ENCODE data around the gene LAPTM4A.
"Not testable (repeated sequence)": the region's sequence is repeated elsewhere in the genome, so short reads cannot be mapped to it uniquely, and the experiment has no call there.

LAPTM4A gene

DNA sequence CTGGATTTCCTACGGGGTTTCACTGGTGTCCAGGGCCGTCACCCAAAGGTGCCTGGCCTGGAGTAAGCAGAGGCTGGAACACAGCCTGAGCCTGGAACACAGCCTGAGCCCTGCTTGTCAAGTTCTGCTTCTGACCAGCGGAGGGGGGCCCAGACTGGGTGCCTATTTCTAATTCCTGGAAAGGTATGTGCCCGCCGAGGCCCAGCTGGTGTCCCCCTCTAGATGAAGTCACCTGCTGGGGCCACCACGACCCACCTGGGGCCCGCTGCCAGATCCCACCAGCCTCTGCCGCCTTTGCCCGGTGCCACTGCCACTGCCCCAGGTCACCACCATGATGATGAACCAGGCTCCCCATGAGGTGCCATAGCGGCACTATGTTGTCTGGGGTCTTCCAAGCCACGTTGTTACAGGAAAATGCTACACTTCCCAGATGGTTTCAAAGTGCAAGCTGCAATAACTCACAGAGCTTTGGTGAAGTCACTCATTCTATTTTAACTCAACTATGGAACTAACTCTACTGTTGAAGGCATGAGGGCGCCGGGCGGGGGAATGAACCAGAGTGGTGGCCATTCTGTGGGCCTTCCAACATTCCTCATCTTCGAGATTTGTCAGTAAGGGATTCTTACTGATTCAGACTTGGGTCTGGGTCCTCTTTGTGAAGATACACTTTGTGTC, 40.9 kb upstream of the LAPTM4A start:
- no peaks in the 10 kb centered on the region for H3K9me3 ChIP-seq (ENCODE audit: control insufficient read depth in 5 of 5, low read length in 5 of 5)
- H3K4me3 ChIP-seq (ENCODE audit: low read depth in 1 of 5, low read length in 5 of 5) = peak overlapping the region in 1 of 5 donors; percentile 4
- H3K4me1 ChIP-seq (ENCODE audit: control insufficient read depth in 5 of 5, insufficient read depth in 5 of 5, low read length in 5 of 5) = peaks cover 11 to 27% (median 19%) of the 10 kb centered on the region in 5 donors
- peaks cover 0 to 7% (median 0%) of the 10 kb centered on the region in 5 donors for H3K27me3 ChIP-seq (ENCODE audit: control insufficient read depth in 5 of 5, insufficient read depth in 4 of 5, low read length in 5 of 5)
- H3K36me3 ChIP-seq (ENCODE audit: control insufficient read depth in 5 of 5, insufficient read depth in 5 of 5, low read length in 5 of 5) = no peaks in the 10 kb centered on the region
- peak overlapping the region; percentile 79 for H3K27ac ChIP-seq (ENCODE audit: low read depth, low read length)
- no peak overlapping the region for H3K9ac ChIP-seq (ENCODE audit: low read length in 5 of 5)

DNA sequence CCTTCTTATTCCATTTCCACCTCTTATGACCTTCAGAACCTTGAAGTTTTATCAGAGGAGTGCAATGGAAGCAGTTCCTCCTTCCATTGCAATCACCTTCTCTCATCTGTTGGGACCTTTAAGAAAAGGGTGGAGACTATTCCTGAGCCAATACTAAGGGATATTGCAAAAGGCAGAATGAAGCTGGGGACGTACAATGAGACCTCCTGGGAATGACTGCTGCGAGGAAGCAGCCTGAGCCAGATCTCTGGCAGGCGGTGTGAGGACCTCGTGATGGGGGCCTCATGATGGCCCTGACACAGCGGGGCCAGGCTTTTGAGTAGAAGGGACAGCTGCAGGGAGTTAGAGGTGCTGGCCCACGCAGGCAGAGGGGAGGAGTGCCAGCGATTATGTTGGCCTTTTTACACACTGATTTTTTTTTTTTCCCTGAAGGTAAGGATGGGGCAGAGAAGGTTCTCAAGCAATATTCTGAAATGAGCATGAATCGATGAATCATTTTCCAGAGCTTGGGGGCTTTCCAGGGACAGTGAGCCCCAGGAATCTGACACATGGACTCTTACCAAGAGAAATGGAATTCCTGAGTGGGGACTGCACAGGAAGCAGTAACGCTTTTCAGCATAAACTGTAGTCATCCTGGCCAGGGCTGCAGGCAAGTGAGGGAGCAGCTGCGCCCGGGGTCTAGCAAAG, 40.0 kb upstream of the LAPTM4A start:
- Histone ChIP-seq H3K9me3 (ENCODE audit: control insufficient read depth in 5 of 5, low read length in 5 of 5) (no peaks in the 10 kb centered on the region), H3K27ac (ENCODE audit: low read depth, low read length) (peak overlapping the region; percentile 79), H3K27me3 (ENCODE audit: control insufficient read depth in 5 of 5, insufficient read depth in 4 of 5, low read length in 5 of 5) (peaks cover 0 to 7% (median 0%) of the 10 kb centered on the region in 5 donors), H3K4me3 (ENCODE audit: low read depth in 1 of 5, low read length in 5 of 5) (peak overlapping the region in 2 of 5 donors; percentile 2 to 19), H3K9ac (ENCODE audit: low read length in 5 of 5) (peak overlapping the region in 1 of 5 donors; percentile 12), H3K36me3 (ENCODE audit: control insufficient read depth in 5 of 5, insufficient read depth in 5 of 5, low read length in 5 of 5) (no peaks in the 10 kb centered on the region), H3K4me1 (ENCODE audit: control insufficient read depth in 5 of 5, insufficient read depth in 5 of 5, low read length in 5 of 5) (peaks cover 11 to 27% (median 19%) of the 10 kb centered on the region in 5 donors)

DNA sequence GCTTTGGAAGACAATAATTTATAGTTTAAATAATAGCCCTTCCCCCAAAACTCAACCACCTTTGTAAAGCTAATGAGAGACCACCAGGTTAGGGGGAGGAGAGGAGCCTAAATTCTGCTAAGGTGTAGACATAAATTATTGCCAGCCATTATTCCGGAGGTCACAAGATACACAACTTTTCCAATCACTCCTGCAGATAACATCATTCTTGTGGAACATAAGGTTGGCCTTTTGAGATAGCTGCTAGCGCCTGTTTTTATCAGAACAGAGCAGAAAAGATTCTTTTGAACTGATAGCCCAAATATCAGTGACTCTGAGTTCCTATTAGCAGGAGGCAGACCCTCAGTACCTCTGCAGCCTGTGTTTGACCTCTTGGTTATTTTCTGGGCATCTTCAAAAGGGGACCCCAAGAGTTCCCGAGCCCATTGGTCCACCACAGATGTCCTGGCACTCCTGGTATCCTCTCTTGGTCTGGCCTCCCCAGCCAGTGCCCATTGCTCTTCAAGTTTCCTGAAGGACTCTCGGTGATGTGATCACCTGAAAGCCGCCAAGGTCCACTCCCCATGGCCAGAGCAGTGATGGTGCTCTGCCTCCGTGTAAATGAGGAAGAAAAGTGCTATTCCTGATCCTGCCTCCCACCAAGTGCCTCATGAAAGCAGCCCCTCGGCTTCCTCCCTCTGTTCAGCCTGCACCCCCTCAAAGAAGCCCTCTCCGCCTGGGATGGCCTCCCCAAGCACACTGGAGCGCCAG, 38.5 kb upstream of the LAPTM4A start:
- Histone ChIP-seq H3K4me3 (ENCODE audit: low read depth in 1 of 5, low read length in 5 of 5) (no peak overlapping the region), H3K36me3 (ENCODE audit: control insufficient read depth in 5 of 5, insufficient read depth in 5 of 5, low read length in 5 of 5) (no peaks in the 10 kb centered on the region), H3K27me3 (ENCODE audit: control insufficient read depth in 5 of 5, insufficient read depth in 4 of 5, low read length in 5 of 5) (peaks cover 0 to 7% (median 0%) of the 10 kb centered on the region in 5 donors), H3K4me1 (ENCODE audit: control insufficient read depth in 5 of 5, insufficient read depth in 5 of 5, low read length in 5 of 5) (peaks cover 11 to 27% (median 19%) of the 10 kb centered on the region in 5 donors), H3K9ac (ENCODE audit: low read length in 5 of 5) (no peak overlapping the region), H3K27ac (ENCODE audit: low read depth, low read length) (no peak overlapping the region), H3K9me3 (ENCODE audit: control insufficient read depth in 5 of 5, low read length in 5 of 5) (no peaks in the 10 kb centered on the region)

DNA sequence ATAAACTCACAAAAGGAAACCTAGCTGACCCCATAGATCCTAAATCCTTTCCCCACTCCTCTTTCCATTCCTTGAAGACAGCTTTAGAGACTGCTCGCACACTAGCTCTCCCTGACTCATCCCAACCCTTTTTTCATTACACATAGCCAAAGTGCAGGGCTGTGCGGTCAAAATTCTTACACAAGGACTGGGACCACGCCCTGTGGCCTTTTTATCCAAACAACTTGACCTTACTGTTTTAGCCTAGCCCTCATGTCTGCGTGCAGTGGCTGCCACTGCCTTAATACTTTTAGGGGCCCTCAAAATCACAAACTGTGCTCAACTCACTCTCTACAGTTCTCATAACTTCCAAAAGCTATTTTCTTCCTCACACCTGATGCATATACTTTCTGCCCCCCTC, 34.5 kb upstream of the LAPTM4A start:
- H3K4me3 ChIP-seq (ENCODE audit: low read depth in 1 of 5, low read length in 5 of 5); H3K9ac ChIP-seq (ENCODE audit: low read length in 5 of 5); H3K9me3 ChIP-seq (ENCODE audit: control insufficient read depth in 5 of 5, low read length in 5 of 5); H3K36me3 ChIP-seq (ENCODE audit: control insufficient read depth in 5 of 5, insufficient read depth in 5 of 5, low read length in 5 of 5); H3K4me1 ChIP-seq (ENCODE audit: control insufficient read depth in 5 of 5, insufficient read depth in 5 of 5, low read length in 5 of 5); H3K27ac ChIP-seq (ENCODE audit: low read depth, low read length); H3K27me3 ChIP-seq (ENCODE audit: control insufficient read depth in 5 of 5, insufficient read depth in 4 of 5, low read length in 5 of 5): not testable (repeated sequence)

DNA sequence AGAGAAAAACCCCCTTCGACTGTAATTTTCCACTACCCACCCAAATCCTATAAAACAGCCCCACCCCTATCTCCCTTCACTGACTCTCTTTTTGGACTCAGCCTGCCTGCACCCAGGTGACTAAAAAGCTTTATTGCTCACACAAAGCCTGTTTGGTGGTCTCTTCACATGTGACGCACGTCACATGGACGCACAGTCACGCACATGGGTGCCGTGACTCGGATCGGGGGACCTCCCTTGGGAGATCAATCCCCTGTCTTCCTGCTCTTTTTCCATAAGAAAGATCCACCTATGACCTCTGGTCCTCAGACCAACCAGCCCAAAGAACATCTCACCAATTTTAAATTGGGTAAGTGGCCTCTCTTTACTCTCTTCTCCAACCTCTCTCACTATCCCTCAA, 31.4 kb upstream of the LAPTM4A start:
- not testable (repeated sequence) for H3K27me3 ChIP-seq (ENCODE audit: control insufficient read depth in 5 of 5, insufficient read depth in 4 of 5, low read length in 5 of 5); H3K9ac ChIP-seq (ENCODE audit: low read length in 5 of 5); H3K27ac ChIP-seq (ENCODE audit: low read depth, low read length); H3K9me3 ChIP-seq (ENCODE audit: control insufficient read depth in 5 of 5, low read length in 5 of 5); H3K4me1 ChIP-seq (ENCODE audit: control insufficient read depth in 5 of 5, insufficient read depth in 5 of 5, low read length in 5 of 5); H3K36me3 ChIP-seq (ENCODE audit: control insufficient read depth in 5 of 5, insufficient read depth in 5 of 5, low read length in 5 of 5); H3K4me3 ChIP-seq (ENCODE audit: low read depth in 1 of 5, low read length in 5 of 5)

DNA sequence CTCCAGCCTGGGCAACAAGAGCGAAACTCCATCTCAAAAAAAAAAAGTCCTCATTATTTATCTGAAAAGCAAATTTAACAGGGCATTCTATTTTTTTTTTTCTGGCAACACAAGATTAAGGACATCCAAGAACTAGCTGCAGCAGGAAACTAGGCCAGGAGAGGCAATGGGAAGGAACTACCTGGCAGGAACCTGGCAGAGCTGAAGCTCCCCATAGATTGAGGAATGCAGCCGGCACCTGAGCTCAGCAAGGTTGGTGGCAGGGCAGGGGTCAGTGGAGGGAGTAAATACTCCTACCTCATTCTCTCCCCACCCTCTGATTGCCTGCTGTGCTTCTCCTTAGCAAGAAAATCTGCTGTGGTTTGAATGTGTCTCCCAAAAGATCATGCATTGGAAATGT, 30.4 kb upstream of the LAPTM4A start:
- peaks cover 0 to 6% (median 0%) of the 10 kb centered on the region in 5 donors for H3K4me1 ChIP-seq (ENCODE audit: control insufficient read depth in 5 of 5, insufficient read depth in 5 of 5, low read length in 5 of 5)
- H3K4me3 ChIP-seq (ENCODE audit: low read depth in 1 of 5, low read length in 5 of 5) = no peak overlapping the region
- no peak overlapping the region for H3K9ac ChIP-seq (ENCODE audit: low read length in 5 of 5)
- no peaks in the 10 kb centered on the region for H3K27me3 ChIP-seq (ENCODE audit: control insufficient read depth in 5 of 5, insufficient read depth in 4 of 5, low read length in 5 of 5)
- peaks cover 0 to 5% (median 0%) of the 10 kb centered on the region in 5 donors for H3K9me3 ChIP-seq (ENCODE audit: control insufficient read depth in 5 of 5, low read length in 5 of 5)
- H3K36me3 ChIP-seq (ENCODE audit: control insufficient read depth in 5 of 5, insufficient read depth in 5 of 5, low read length in 5 of 5) = no peaks in the 10 kb centered on the region
- H3K27ac ChIP-seq (ENCODE audit: low read depth, low read length) = no peak overlapping the region

DNA sequence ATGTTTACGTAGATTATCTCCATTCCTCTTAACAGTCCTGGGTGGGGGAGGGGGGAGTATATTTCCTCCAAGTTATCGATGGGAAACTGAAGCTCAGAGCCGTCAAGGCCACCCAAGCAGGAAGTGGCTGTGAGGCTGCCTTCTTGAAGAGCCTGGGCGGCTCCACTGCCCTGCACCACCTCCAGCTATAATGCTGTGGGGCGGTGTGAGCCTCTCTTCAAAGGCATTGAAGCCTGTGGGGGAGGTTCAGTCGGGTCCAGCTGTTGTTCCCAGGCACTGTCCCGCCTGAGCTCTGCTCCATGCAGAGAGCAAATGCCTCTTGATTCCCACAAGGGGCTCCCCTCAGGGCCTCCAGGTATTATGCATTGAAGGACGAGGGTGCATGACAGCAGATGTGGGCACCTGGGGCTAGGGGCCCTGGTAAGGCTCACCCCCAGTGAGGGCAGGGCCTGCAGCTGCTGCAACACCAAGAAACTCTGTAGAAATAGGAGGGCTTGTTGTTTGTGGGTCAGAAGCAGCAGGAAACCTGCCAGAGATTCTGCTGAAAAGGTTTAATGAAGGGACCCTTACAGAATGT, 29.5 kb upstream of the LAPTM4A start:
- Histone ChIP-seq H3K27me3 (ENCODE audit: control insufficient read depth in 5 of 5, insufficient read depth in 4 of 5, low read length in 5 of 5) (no peaks in the 10 kb centered on the region), H3K9ac (ENCODE audit: low read length in 5 of 5) (no peak overlapping the region), H3K27ac (ENCODE audit: low read depth, low read length) (no peak overlapping the region), H3K4me1 (ENCODE audit: control insufficient read depth in 5 of 5, insufficient read depth in 5 of 5, low read length in 5 of 5) (peaks cover 0 to 6% (median 0%) of the 10 kb centered on the region in 5 donors), H3K36me3 (ENCODE audit: control insufficient read depth in 5 of 5, insufficient read depth in 5 of 5, low read length in 5 of 5) (no peaks in the 10 kb centered on the region), H3K9me3 (ENCODE audit: control insufficient read depth in 5 of 5, low read length in 5 of 5) (peaks cover 0 to 5% (median 0%) of the 10 kb centered on the region in 5 donors), H3K4me3 (ENCODE audit: low read depth in 1 of 5, low read length in 5 of 5) (no peak overlapping the region)

DNA sequence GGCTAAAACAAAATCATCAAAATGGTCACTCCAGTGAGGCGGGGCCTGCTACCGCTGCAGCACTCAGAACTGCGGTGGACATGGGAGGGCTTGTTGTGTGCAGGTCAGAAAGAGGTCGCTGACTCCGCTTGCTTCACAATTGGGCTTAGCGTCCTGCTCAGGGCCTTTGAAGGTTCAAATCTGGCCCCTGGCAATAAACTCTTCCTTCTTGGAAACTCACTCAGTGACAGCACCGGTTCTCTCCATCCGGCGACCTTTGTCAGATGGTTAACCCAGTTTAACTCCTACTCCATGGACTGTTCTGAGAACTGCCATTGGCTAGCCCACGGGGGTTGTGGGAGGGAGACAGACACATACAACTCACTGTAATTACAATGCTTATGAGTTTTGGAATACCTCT, 29.0 kb upstream of the LAPTM4A start:
- no peaks in the 10 kb centered on the region for H3K27me3 ChIP-seq (ENCODE audit: control insufficient read depth in 5 of 5, insufficient read depth in 4 of 5, low read length in 5 of 5)
- no peak overlapping the region for H3K4me3 ChIP-seq (ENCODE audit: low read depth in 1 of 5, low read length in 5 of 5)
- H3K9me3 ChIP-seq (ENCODE audit: control insufficient read depth in 5 of 5, low read length in 5 of 5) = peaks cover 0 to 5% (median 0%) of the 10 kb centered on the region in 5 donors
- H3K36me3 ChIP-seq (ENCODE audit: control insufficient read depth in 5 of 5, insufficient read depth in 5 of 5, low read length in 5 of 5) = no peaks in the 10 kb centered on the region
- peaks cover 0 to 6% (median 0%) of the 10 kb centered on the region in 5 donors for H3K4me1 ChIP-seq (ENCODE audit: control insufficient read depth in 5 of 5, insufficient read depth in 5 of 5, low read length in 5 of 5)
- H3K27ac ChIP-seq (ENCODE audit: low read depth, low read length) = no peak overlapping the region
- no peak overlapping the region for H3K9ac ChIP-seq (ENCODE audit: low read length in 5 of 5)

DNA sequence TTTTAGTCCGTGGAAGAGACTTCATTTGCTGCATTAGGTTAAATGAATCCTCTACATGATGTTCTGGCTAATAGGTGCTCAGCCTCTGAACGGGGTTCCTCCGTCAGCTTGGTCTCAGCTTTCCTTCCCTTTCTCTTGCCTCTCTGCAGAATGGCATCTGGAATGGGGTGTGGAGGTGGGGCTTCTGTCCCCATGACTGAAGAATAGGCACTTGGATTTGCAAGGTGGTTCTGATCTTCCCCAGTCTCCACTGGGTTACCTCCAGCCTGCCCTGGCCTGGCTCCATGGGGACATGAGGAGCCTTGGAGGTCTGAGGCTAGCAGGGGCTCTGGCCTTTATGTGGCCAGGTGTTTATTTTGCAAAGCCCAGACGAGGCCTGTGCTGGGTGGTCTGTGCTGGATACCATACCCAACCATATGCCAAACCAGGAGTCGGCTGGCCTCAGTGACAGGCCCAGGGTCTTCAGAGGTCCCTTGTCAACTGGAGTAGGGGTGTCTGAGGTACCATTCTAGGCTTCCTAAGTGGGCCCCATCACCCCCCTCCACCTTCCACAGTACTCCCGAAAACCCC, 28.2 kb upstream of the LAPTM4A start:
- Histone ChIP-seq H3K4me1 (ENCODE audit: control insufficient read depth in 5 of 5, insufficient read depth in 5 of 5, low read length in 5 of 5) (peaks cover 0 to 6% (median 0%) of the 10 kb centered on the region in 5 donors), H3K9me3 (ENCODE audit: control insufficient read depth in 5 of 5, low read length in 5 of 5) (peaks cover 0 to 5% (median 0%) of the 10 kb centered on the region in 5 donors), H3K27me3 (ENCODE audit: control insufficient read depth in 5 of 5, insufficient read depth in 4 of 5, low read length in 5 of 5) (no peaks in the 10 kb centered on the region), H3K9ac (ENCODE audit: low read length in 5 of 5) (no peak overlapping the region), H3K36me3 (ENCODE audit: control insufficient read depth in 5 of 5, insufficient read depth in 5 of 5, low read length in 5 of 5) (no peaks in the 10 kb centered on the region), H3K4me3 (ENCODE audit: low read depth in 1 of 5, low read length in 5 of 5) (no peak overlapping the region), H3K27ac (ENCODE audit: low read depth, low read length) (no peak overlapping the region)

Measured in subcutaneous abdominal adipose tissue (tissue), 5 donors.